HG03196 (cell line): ENCODE results near the gene PCSK6.
A peak's percentile ranks its signal among the peaks of the same experiment; 100 is the strongest.

Source experiments
- ATAC-seq: cut with Tn5 transposase; IDR thresholded peaks from one replicate; pipeline ENCODE4 v1.9.1; 2021; ENCODE audit not compliant: unreplicated experiment

PCSK6 gene

GRCh38 chr15:101499863-101500713 is 10.6 kb upstream of the PCSK6 start:
- ATAC-seq = peak; percentile 66

- no peak for ATAC-seq
Observed at GRCh38 chr15:101498717-101499480, 9.4 kb upstream of the PCSK6 start.

- no peak for ATAC-seq
Observed at GRCh38 chr15:101498076-101498716, 8.7 kb upstream of the PCSK6 start.

GRCh38 chr15:101497484-101498034 is 8.1 kb upstream of the PCSK6 start:
- no peak for ATAC-seq

- no peak for ATAC-seq
Observed at GRCh38 chr15:101497017-101497416, 7.5 kb upstream of the PCSK6 start.

GRCh38 chr15:101496198-101496986 is 6.9 kb upstream of the PCSK6 start:
- ATAC-seq = no peak

- ATAC-seq = no peak
Observed at GRCh38 chr15:101495334-101496197, 6.1 kb upstream of the PCSK6 start.

GRCh38 chr15:101494251-101494796 is 4.8 kb upstream of the PCSK6 start:
- ATAC-seq = no peak

- no peak for ATAC-seq
Observed at GRCh38 chr15:101492766-101493692, 3.5 kb upstream of the PCSK6 start.

GRCh38 chr15:101491734-101492640 is 2.5 kb upstream of the PCSK6 start:
- no peak for ATAC-seq

GRCh38 chr15:101490922-101491733 is 1.6 kb upstream of the PCSK6 start:
- no peak for ATAC-seq

GRCh38 chr15:101490408-101490891 is 943 bp upstream of the PCSK6 start:
- ATAC-seq = no peak

GRCh38 chr15:101489237-101489598 is 289 bp downstream of the PCSK6 start:
- no peak for ATAC-seq

- no peak for ATAC-seq
Observed at GRCh38 chr15:101488300-101489164, 975 bp downstream of the PCSK6 start.

- ATAC-seq = no peak
Observed at GRCh38 chr15:101486696-101487459, 2.6 kb downstream of the PCSK6 start.
